IMR-90 (cell line): ENCODE results near the gene MDFI. TPM values are rescaled to one million over a fixed set of nuclear protein-coding genes. Genes with fewer than 3 reads are reported as not detected.

Experiments
- ATAC-seq: fragments of 200-7000 bp; cut with Tn5 transposase; 2 replicates; pipeline ENCODE4 v1.9.1; 2020; ENCODE audit warnings: low read depth, mild to moderate bottlenecking, moderate library complexity
- BruUV-seq: library from RNA; stranded (reverse); fragments of 400-500 nt; replicated peaks from 2 replicates; lab custom pipeline; 2021; lab: Mats Ljungman, UMichigan
- CTCF ChIA-PET: fragments of 300-600 bp; formaldehyde crosslinking; extraction: SDS; loops from one replicate; lab custom pipeline; 2021; ENCODE audit warnings: antibody characterized with exemption; lab: Yijun Ruan, JAX
- POLR2A ChIA-PET: fragments of 300-600 bp; sonication (Branson Sonifier 250); formaldehyde crosslinking; loops from one replicate; lab custom pipeline; 2022; ENCODE audit warnings: antibody characterized with exemption; ENCODE audit not compliant: unreplicated experiment; lab: Charles Lee
- DNase-seq: peaks from one replicate; pipeline ENCODE4 v3.0.0; 2013
- H2AFZ ChIP-seq: replicated peaks from 2 replicates; pipeline ENCODE3; 2013; ENCODE audit warnings: low read length, mild to moderate bottlenecking; ENCODE audit not compliant: poor library complexity
- H2AK5ac ChIP-seq: 2 replicates; pipeline ENCODE4 v1.6.1; 2013; ENCODE audit warnings: low read depth, low read length, inconsistent platforms
- H2AK9ac ChIP-seq: replicated peaks from 2 replicates; pipeline ENCODE3; 2013; ENCODE audit warnings: mild to moderate bottlenecking, low read depth, low read length, moderate library complexity; ENCODE audit not compliant: poor library complexity
- H2BK120ac ChIP-seq: 2 replicates; pipeline ENCODE4 v1.6.1; 2013; ENCODE audit warnings: low read depth, low read length, inconsistent platforms
- H2BK15ac ChIP-seq: 3 replicates; pipeline ENCODE4 v1.6.1; 2013; ENCODE audit warnings: low read depth, low read length, inconsistent platforms
- H2BK20ac ChIP-seq: 2 replicates; pipeline ENCODE4 v1.6.1; 2013; ENCODE audit warnings: low read depth, mild to moderate bottlenecking, inconsistent platforms, low read length, moderate library complexity
- H2BK5ac ChIP-seq: 2 replicates; pipeline ENCODE4 v1.6.1; 2013; ENCODE audit warnings: mild to moderate bottlenecking, low read depth, low read length, inconsistent platforms; ENCODE audit not compliant: poor library complexity, severe bottlenecking
- H3K14ac ChIP-seq: replicated peaks from 2 replicates; pipeline ENCODE4 v1.6.1; 2013; ENCODE audit warnings: low read depth, low read length, inconsistent platforms
- H3K18ac ChIP-seq: 2 replicates; pipeline ENCODE4 v1.6.1; 2013; ENCODE audit warnings: low read depth, low read length, control low read depth
- H3K23ac ChIP-seq: 2 replicates; pipeline ENCODE4 v1.6.1; 2013; ENCODE audit warnings: low read depth, low read length, inconsistent platforms
- H3K27ac ChIP-seq: 2 replicates; pipeline ENCODE4 v1.5.1; 2013; ENCODE audit warnings: mild to moderate bottlenecking, control low read depth, low read length; ENCODE audit not compliant: insufficient read depth
- H3K27me3 ChIP-seq: 2 replicates; pipeline ENCODE4 v1.6.1; 2013; ENCODE audit warnings: low read length; ENCODE audit not compliant: control insufficient read depth, insufficient read depth
- H3K36me3 ChIP-seq: 2 replicates; pipeline ENCODE4 v1.6.1; 2013; ENCODE audit warnings: low read length, mixed read lengths; ENCODE audit not compliant: control insufficient read depth, insufficient read depth
- H3K4ac ChIP-seq: 2 replicates; pipeline ENCODE4 v1.6.1; 2013; ENCODE audit warnings: low read depth, low read length, inconsistent platforms
- H3K4me1 ChIP-seq: 2 replicates; pipeline ENCODE4 v1.6.1; 2013; ENCODE audit warnings: low read length, mixed read lengths; ENCODE audit not compliant: control insufficient read depth, insufficient read depth
- H3K4me2 ChIP-seq: 2 replicates; pipeline ENCODE4 v1.6.1; 2013; ENCODE audit warnings: low read depth, mild to moderate bottlenecking, control low read depth, low read length, moderate library complexity
- H3K4me3 ChIP-seq: 2 replicates; pipeline ENCODE4 v1.5.1; 2013; ENCODE audit warnings: low read depth, mild to moderate bottlenecking, control low read depth, low read length, moderate library complexity; ENCODE audit not compliant: insufficient read depth
- H3K56ac ChIP-seq: 2 replicates; pipeline ENCODE4 v1.6.1; 2013; ENCODE audit warnings: low read length, inconsistent platforms; ENCODE audit not compliant: insufficient read depth; ENCODE audit errors: extremely low read depth
- H3K79me1 ChIP-seq, 2 experiments: 2 replicates each; pipeline ENCODE4 v1.6.1; 2013; ENCODE audit warnings: low read length in 2 of 2, inconsistent platforms in 1 of 2, low read depth in 1 of 2
- H3K9ac ChIP-seq: 2 replicates; pipeline ENCODE4 v1.6.1; 2013; ENCODE audit warnings: low read depth, low read length, control low read depth
- H3K9me1 ChIP-seq: 2 replicates; pipeline ENCODE4 v1.6.1; 2013; ENCODE audit warnings: low read length, inconsistent platforms; ENCODE audit not compliant: insufficient read depth
- H3K9me3 ChIP-seq: 2 replicates; pipeline ENCODE4 v1.6.1; 2013; ENCODE audit warnings: low read length; ENCODE audit not compliant: control insufficient read depth, insufficient read depth
- H4K20me1 ChIP-seq: 2 replicates; pipeline ENCODE4 v1.6.1; 2013; ENCODE audit warnings: low read length, inconsistent platforms; ENCODE audit not compliant: insufficient read depth
- H4K5ac ChIP-seq: 2 replicates; pipeline ENCODE4 v1.6.1; 2013; ENCODE audit warnings: mild to moderate bottlenecking, low read depth, low read length, control low read depth
- H4K8ac ChIP-seq, 2 experiments: 2 replicates each; pipeline ENCODE4 v1.6.1; 2013; ENCODE audit warnings: low read depth in 2 of 2, low read length in 2 of 2, control low read depth in 1 of 2, inconsistent platforms in 1 of 2
- H4K91ac ChIP-seq: 2 replicates; pipeline ENCODE4 v1.6.1; 2013; ENCODE audit warnings: low read depth, low read length, inconsistent platforms; ENCODE audit not compliant: insufficient read depth
- BHLHE40 ChIP-seq: fragments of 150-350 bp; IDR thresholded peaks from 2 replicates; pipeline ENCODE4 v1.6.1; 2016; ENCODE audit warnings: mild to moderate bottlenecking, low read depth, low read length
- CEBPB ChIP-seq: IDR thresholded peaks from 2 replicates; pipeline ENCODE4 v1.6.1; 2012; ENCODE audit warnings: low read depth, low read length, improper control_type of control experiment
- CHD1 ChIP-seq: IDR thresholded peaks from 2 replicates; pipeline ENCODE4 v1.6.1; 2012; ENCODE audit warnings: low read depth, low read length, improper control_type of control experiment
- FOS ChIP-seq: fragments of 150-350 bp; IDR thresholded peaks from 2 replicates; pipeline ENCODE4 v1.6.1; 2016; ENCODE audit warnings: low read depth, low read length
- MAZ ChIP-seq: IDR thresholded peaks from 2 replicates; pipeline ENCODE4 v1.6.1; 2012; ENCODE audit warnings: low read depth, mild to moderate bottlenecking, low read length, improper control_type of control experiment, moderate library complexity, borderline replicate concordance
- MXI1 ChIP-seq: IDR thresholded peaks from 2 replicates; pipeline ENCODE4 v1.6.1; 2012; ENCODE audit warnings: low read depth, mild to moderate bottlenecking, low read length, moderate library complexity, borderline replicate concordance
- NFE2L2 ChIP-seq: fragments of 150-350 bp; IDR thresholded peaks from 2 replicates; pipeline ENCODE4 v1.6.1; 2016; ENCODE audit warnings: low read depth, mild to moderate bottlenecking, low read length
- POLR2A ChIP-seq: IDR thresholded peaks from 2 replicates; pipeline ENCODE4 v1.6.1; 2012; ENCODE audit warnings: mild to moderate bottlenecking, low read depth, low read length
- RAD21 ChIP-seq: IDR thresholded peaks from 2 replicates; pipeline ENCODE4 v1.6.1; 2012; ENCODE audit warnings: low read length, improper control_type of control experiment
- RCOR1 ChIP-seq: IDR thresholded peaks from 2 replicates; pipeline ENCODE4 v1.6.1; 2012; ENCODE audit warnings: mild to moderate bottlenecking, low read length, improper control_type of control experiment; ENCODE audit not compliant: insufficient replicate concordance
- whole genome bisulfite sequencing, 2 experiments: methylation state at CpG; one replicate each; pipeline versions ENCODE4 v1.1.5 to v1.1.7; 2013; ENCODE audit warnings: missing lambda C conversion rate in 2 of 2; ENCODE audit not compliant: insufficient read length in 1 of 2; ENCODE audit errors: extremely low coverage in 2 of 2; 5-methylcytosine and 5-hydroxymethylcytosine counted together
- dilution Hi-C: fragments of 300-500 bp; cut with HindIII; formaldehyde crosslinking; loops from one replicate; pipeline ENCODE4 v1.14.3; 2018; ENCODE audit warnings: low sequenced_read_pairs; ENCODE audit not compliant: unreplicated experiment
- in situ Hi-C: fragments of 300-500 bp; cut with MboI; formaldehyde crosslinking; loops from 3 replicates; pipeline ENCODE4 v1.14.3; 2019; ENCODE audit warnings: low sequenced_read_pairs, inconsistent platforms, mixed read lengths
- intact Hi-C: fragments of 100-400 bp; cut with micrococcal nuclease; formaldehyde crosslinking; loops from 2 replicates; pipeline ENCODE4 v1.10.0; 2022
- polyA plus RNA-seq, 3 experiments: library from polyadenylated mRNA; depleted of rRNA; stranded (reverse); fragments of >200 nt; gene quantifications; 2 replicates each; pipeline ENCODE4 v1.2.3, GENCODE V29; 2012; ENCODE audit warnings: low replicate concordance in 1 of 3
- total RNA-seq: library from RNA; depleted of rRNA; stranded (reverse); fragments of >200 nt; gene quantifications from 2 replicates; pipeline ENCODE4 v1.2.3, GENCODE V29; 2012

Gene MDFI
- total and polyA plus RNA-seq, 2 of the 4 experiments (the other 2 are of a cell fraction): 0.18 to 0.29 TPM

GRCh38 chr6:41697861-41698781 is 59.9 kb downstream of the MDFI start:
- Histone ChIP-seq H3K36me3 (no peaks in the 10 kb centered on the region), H3K27ac (peak overlapping the region; percentile 65), H3K4me2 (peak overlapping the region; percentile 37), H3K27me3 (no peaks in the 10 kb centered on the region; the same call in 1 of the 2 replicates), H3K9me1 (peaks cover 4% of the 10 kb centered on the region; the same call in 1 of the 2 replicates), H3K23ac (peak overlapping the region; percentile 79), H2BK5ac (peak overlapping the region; percentile 76), H4K20me1 (no peaks in the 10 kb centered on the region; the same call in 1 of the 2 replicates), H2AFZ (peak overlapping the region; percentile 82), H2BK120ac (peak overlapping the region; percentile 46), H3K4ac (peak overlapping the region; percentile 34), H2AK5ac (peak overlapping the region; percentile 66; the same call in 1 of the 2 replicates), H3K56ac (peak overlapping the region; percentile 54; the same call in 1 of the 2 replicates), H2AK9ac (peak overlapping the region; percentile 84), H4K8ac (peak overlapping the region; percentile 64 to 80), H3K18ac (peak overlapping the region; percentile 19), H3K4me3 (no peak overlapping the region), H4K5ac (peak overlapping the region; percentile 38), H3K9me3 (no peaks in the 10 kb centered on the region), H3K4me1 (peaks cover 12% of the 10 kb centered on the region), H2BK15ac (peak overlapping the region; percentile 69; the same call in 2 of the 3 replicates), H3K9ac (peak overlapping the region; percentile 15; the same call in 1 of the 2 replicates), H2BK20ac (peak overlapping the region; percentile 63), H3K79me1 (no peaks in the 10 kb centered on the region), H3K14ac (peak overlapping the region; percentile 49), H4K91ac (peak overlapping the region; percentile 72)
- WGBS, 2 experiments: 78% methylated on average over 1 of the region's 15 CpGs; no CpG with 5 or more reads in 1 of the 2 experiments
- dilution Hi-C loops: no loop called here
- CTCF ChIA-PET: no interaction called here
- no TSS peak for BruUV-seq
- ATAC-seq (peak; percentile 87), DNase-seq (peak; percentile 98)
- in situ Hi-C loops: no loop called here
- POLR2A ChIA-PET: no interaction called here
- TF ChIP-seq RCOR1: peak; percentile 83
- no peak for TF ChIP-seq MXI1
- peak; percentile 70 for TF ChIP-seq BHLHE40
- peak; percentile 39 for TF ChIP-seq POLR2A
- peak; percentile 19; the same call in 1 of the 2 replicates for TF ChIP-seq RAD21
- no peak for TF ChIP-seq NFE2L2
- 0 out of 2 replicates have a peak, but pooled peaks have one; percentile 25 for TF ChIP-seq MAZ
- peak; percentile 25; the same call in 1 of the 2 replicates for TF ChIP-seq CEBPB
- TF ChIP-seq FOS: peak; percentile 39
- no peak for TF ChIP-seq CHD1
- intact Hi-C loops: loop anchor here (5.0 kb wide), 1 partner anchor 79 kb away; the partner anchor contains the start of gene FRS3
